ENCODE results near the gene ZNF501. TPM values are rescaled to one million over a fixed set of nuclear protein-coding genes. Genes with fewer than 3 reads are reported as not detected.
A peak's percentile ranks its signal among the peaks of the same experiment; 100 is the strongest.

ZNF501 gene
- total and polyA plus RNA-seq, 2 of the 13 experiments (the other 11 are each of a cell fraction or from before 2014, with no cell fraction given), result 2.4 to 2.8 TPM

DNA sequence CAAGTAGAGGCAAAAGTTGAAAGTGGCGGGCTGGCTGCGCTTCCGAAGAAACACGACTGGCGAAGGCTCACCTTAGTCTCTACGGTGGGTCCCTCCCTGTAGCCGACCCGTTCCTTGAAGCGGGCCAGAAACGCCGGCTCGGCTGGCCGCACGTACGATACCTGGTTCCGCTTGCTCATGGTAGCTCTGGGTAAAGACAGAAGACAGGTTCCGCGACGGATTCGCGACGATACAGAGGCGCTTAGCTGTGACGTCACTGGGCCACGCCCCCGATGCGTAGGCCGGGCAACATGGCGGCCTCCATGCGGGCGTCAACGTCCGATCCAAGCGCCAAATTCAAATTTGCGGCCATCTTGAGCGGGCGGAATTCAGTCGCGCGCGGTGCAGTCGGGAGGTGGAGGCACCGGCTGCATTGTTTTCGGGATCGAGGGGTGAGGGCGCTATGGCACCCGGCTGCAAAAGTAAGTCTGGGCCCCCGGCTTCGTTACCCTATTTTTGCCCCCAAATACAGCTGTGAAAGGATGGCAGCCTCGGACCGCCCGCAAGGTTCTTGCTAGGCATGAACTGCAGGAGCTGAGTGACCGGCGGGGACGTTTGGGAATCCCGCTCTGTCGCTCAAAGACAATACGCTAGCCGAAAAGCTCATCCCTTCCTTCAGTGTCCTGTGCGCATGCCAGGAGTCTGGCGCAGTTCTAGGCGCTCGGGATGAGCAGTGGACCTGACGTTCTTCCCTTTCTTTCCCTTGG is 32.2 kb downstream of the ZNF501 start, which contains the start of the genes KIAA1143 and KIF15 (continued):
- TF ChIP-seq, protein P1, sequence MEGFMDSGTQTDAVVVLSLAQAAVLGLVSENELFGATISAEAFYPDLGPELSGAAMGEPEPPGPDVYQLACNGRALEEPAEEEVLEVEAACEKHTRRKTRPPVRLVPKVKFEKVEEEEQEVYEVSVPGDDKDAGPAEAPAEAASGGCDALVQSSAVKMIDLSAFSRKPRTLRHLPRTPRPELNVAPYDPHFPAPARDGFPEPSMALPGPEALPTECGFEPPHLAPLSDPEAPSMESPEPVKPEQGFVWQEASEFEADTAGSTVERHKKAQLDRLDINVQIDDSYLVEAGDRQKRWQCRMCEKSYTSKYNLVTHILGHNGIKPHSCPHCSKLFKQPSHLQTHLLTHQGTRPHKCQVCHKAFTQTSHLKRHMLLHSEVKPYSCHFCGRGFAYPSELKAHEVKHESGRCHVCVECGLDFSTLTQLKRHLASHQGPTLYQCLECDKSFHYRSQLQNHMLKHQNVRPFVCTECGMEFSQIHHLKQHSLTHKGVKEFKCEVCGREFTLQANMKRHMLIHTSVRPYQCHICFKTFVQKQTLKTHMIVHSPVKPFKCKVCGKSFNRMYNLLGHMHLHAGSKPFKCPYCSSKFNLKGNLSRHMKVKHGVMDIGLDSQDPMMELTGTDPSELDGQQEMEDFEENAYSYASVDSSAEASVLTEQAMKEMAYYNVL (CRISPR knock-in tag; IDR thresholded peaks at IDR 0.05; ENCODE audit: borderline replicate concordance), result no peak
- peak; percentile 72; the same call in 1 of the 2 replicates for TF ChIP-seq STAT6 (CRISPR knock-in tag; IDR thresholded peaks at IDR 0.05; ENCODE audit: borderline replicate concordance)
- TF ChIP-seq ZNF235 (CRISPR knock-in tag; IDR thresholded peaks at IDR 0.05; ENCODE audit: borderline replicate concordance), result no peak
- TF ChIP-seq ZNF383 (CRISPR knock-in tag; IDR thresholded peaks at IDR 0.05; ENCODE audit: borderline replicate concordance), result no peak
- TF ChIP-seq NPAS2 (CRISPR knock-in tag; IDR thresholded peaks at IDR 0.05; ENCODE audit: borderline replicate concordance), result no peak
- no peak for TF ChIP-seq ZNF20 (CRISPR knock-in tag; IDR thresholded peaks at IDR 0.05)
- TF ChIP-seq, protein P2, sequence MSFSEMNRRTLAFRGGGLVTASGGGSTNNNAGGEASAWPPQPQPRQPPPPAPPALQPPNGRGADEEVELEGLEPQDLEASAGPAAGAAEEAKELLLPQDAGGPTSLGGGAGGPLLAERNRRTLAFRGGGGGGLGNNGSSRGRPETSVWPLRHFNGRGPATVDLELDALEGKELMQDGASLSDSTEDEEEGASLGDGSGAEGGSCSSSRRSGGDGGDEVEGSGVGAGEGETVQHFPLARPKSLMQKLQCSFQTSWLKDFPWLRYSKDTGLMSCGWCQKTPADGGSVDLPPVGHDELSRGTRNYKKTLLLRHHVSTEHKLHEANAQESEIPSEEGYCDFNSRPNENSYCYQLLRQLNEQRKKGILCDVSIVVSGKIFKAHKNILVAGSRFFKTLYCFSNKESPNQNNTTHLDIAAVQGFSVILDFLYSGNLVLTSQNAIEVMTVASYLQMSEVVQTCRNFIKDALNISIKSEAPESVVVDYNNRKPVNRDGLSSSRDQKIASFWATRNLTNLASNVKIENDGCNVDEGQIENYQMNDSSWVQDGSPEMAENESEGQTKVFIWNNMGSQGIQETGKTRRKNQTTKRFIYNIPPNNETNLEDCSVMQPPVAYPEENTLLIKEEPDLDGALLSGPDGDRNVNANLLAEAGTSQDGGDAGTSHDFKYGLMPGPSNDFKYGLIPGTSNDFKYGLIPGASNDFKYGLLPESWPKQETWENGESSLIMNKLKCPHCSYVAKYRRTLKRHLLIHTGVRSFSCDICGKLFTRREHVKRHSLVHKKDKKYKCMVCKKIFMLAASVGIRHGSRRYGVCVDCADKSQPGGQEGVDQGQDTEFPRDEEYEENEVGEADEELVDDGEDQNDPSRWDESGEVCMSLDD (CRISPR knock-in tag; IDR thresholded peaks at IDR 0.05; ENCODE audit: borderline replicate concordance), result no peak
- TF ChIP-seq TOPORS (CRISPR knock-in tag; IDR thresholded peaks at IDR 0.05), result peak; percentile 62; the same call in 1 of the 2 replicates
- no peak for TF ChIP-seq ZNF484 (CRISPR knock-in tag; IDR thresholded peaks at IDR 0.05; ENCODE audit: borderline replicate concordance, low read depth)
- peak; percentile 47; the same call in 1 of the 2 replicates for TF ChIP-seq JUND (CRISPR knock-in tag; IDR thresholded peaks at IDR 0.05)
- TF ChIP-seq AHR (CRISPR knock-in tag; IDR thresholded peaks at IDR 0.05), result 0 out of 2 replicates have a peak, but pooled peaks have one; percentile 63
- no peak for TF ChIP-seq MAFF (IDR thresholded peaks at IDR 0.05; ENCODE audit: low read depth, low read length)
- TF ChIP-seq ATF2 (CRISPR knock-in tag; IDR thresholded peaks at IDR 0.05), result peak; percentile 90
- no peak for TF ChIP-seq ZNF432 (CRISPR knock-in tag; IDR thresholded peaks at IDR 0.05; ENCODE audit: borderline replicate concordance)
- no peak for TF ChIP-seq SOX13 (IDR thresholded peaks at IDR 0.05)
- peak in 1 of 2 experiments; percentile 64; a peak in 1 of 4 replicates for TF ChIP-seq SOX13 (CRISPR knock-in tag; conservative IDR thresholded peaks at IDR 0.05 in 1 of 2, IDR thresholded peaks at IDR 0.05 in 1 of 2)
- TF ChIP-seq SIX4 (CRISPR knock-in tag; IDR thresholded peaks at IDR 0.05), result 0 out of 2 replicates have a peak, but pooled peaks have one; percentile 13
- TF ChIP-seq KMT2B (CRISPR knock-in tag; IDR thresholded peaks at IDR 0.05), result peak; percentile 99

Data from HepG2 (cell line).